ENCODE measurements around the gene DTX1.

Gene DTX1

DNA sequence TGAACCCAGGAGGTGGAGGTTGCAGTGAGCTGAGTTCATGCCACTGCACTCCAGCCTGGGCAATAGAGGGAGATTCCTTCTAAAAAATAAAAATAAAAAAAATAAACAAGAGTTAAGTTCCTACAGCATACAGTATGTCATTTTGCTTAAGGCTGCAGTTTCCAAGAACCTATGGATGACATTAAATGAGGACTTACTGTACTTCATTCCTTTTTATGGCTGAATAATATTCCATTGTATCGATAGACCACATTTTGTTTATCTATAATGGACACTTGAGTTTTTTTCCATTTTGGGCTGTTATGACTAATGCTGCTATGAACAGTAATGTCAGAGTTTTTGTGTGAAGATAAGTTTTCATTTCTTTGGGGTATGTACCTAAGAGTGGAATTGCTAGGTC lies 61.6 kb downstream of the DTX1 start:
- ChIA-PET CTCF (interaction anchor here (0.6 to 1.4 kb wide), 2 partner anchors 21 to 125 kb away, joined by 3 to 5 read pairs; no protein-coding TSS in a partner anchor), POLR2A (interaction anchor here (0.6 kb wide), 1 partner anchor 405 kb away, joined by 3 read pairs; no protein-coding TSS in a partner anchor)
- Histone ChIP-seq H3K4me1 (ENCODE audit: control insufficient read depth, insufficient read depth, low read length) (no peaks in the 10 kb centered on the region), H3K36me3 (ENCODE audit: control insufficient read depth in 2 of 2, insufficient read depth in 1 of 2, low read length in 2 of 2) (no peaks in the 10 kb centered on the region), H3K9me3 (ENCODE audit: control insufficient read depth, insufficient read depth, low read depth, low read length) (no peaks in the 10 kb centered on the region), H3K27ac (ENCODE audit: extremely low read depth, low read depth, low read length) (no peak overlapping the region), H3K4me3 (ENCODE audit: low read depth, low read length) (no peak overlapping the region)
- TF ChIP-seq ZNF146 (tag by site-specific recombination; IDR thresholded peaks at IDR 0.05) (peak; percentile 75; the same call in 1 of the 2 replicates), ZNF664 (tag by site-specific recombination; IDR thresholded peaks at IDR 0.05) (peak; percentile 76), ZNF529 (tag by site-specific recombination; IDR thresholded peaks at IDR 0.05; ENCODE audit: insufficient replicate concordance) (no peak), KLF10 (tag by site-specific recombination; IDR thresholded peaks at IDR 0.05) (no peak), ZNF140 (tag by site-specific recombination; IDR thresholded peaks at IDR 0.05) (peak; percentile 57; the same call in 1 of the 2 replicates), ZNF24 (tag by site-specific recombination; IDR thresholded peaks at IDR 0.05) (no peak)

DNA sequence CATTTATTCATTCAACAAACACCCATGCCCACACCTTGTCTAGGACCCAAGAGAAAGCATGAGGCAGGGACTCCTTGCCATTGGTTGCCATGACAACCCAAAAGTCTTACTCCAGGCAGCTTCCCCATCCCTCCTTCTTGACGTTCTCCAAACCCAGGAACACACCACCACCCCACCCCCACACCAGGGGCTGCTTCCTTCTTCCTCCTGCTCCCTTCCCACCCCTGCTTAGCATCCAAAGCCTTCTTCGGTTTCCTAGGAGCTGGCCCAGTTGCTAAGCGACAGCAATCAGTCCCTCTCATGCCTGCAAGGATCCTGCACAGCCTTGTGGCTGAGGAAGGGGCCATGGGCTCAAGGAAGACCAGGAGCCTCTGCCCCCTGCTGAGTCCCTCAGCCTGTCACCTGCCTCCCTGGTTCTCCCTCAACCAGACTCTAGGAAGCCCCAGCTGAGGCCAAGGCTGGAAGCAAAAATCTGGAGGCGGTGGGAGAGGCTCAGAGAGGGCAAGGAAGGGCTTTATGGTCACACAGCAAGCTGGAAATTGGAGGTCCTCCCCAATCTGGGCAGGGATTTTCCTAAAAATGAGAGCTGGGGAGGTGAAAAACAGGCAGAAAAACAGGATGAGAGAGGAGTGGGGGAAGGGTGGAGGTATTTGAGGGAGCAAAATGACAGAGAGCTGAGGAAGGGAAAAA lies 63.6 kb downstream of the DTX1 start:
- POLR2A ChIA-PET: interaction anchor here (0.6 kb wide), 1 partner anchor 307 kb away, joined by 3 read pairs; no protein-coding TSS in a partner anchor
- Histone ChIP-seq H3K4me1 (ENCODE audit: control insufficient read depth, insufficient read depth, low read length) (no peaks in the 10 kb centered on the region), H3K4me3 (ENCODE audit: low read depth, low read length) (no peak overlapping the region), H3K9me3 (ENCODE audit: control insufficient read depth, insufficient read depth, low read depth, low read length) (no peaks in the 10 kb centered on the region), H3K27ac (ENCODE audit: extremely low read depth, low read depth, low read length) (no peak overlapping the region), H3K36me3 (ENCODE audit: control insufficient read depth in 2 of 2, insufficient read depth in 1 of 2, low read length in 2 of 2) (no peaks in the 10 kb centered on the region)
- TF ChIP-seq ZNF155 (tag by site-specific recombination; IDR thresholded peaks at IDR 0.05): no peak
- TF ChIP-seq GLIS1 (tag by site-specific recombination; IDR thresholded peaks at IDR 0.05): 0 out of 2 replicates have a peak, but pooled peaks have one; percentile 18
- no peak for TF ChIP-seq ZNF664 (tag by site-specific recombination; IDR thresholded peaks at IDR 0.05)
- no peak for TF ChIP-seq ZNF214 (tag by site-specific recombination; IDR thresholded peaks at IDR 0.05; ENCODE audit: borderline replicate concordance)
- peak; percentile 76 for TF ChIP-seq MYNN (tag by site-specific recombination; IDR thresholded peaks at IDR 0.05; ENCODE audit: borderline replicate concordance)
- TF ChIP-seq ZNF768 (tag by site-specific recombination; IDR thresholded peaks at IDR 0.05): peak; percentile 79; the same call in 1 of the 2 replicates
- TF ChIP-seq, protein P1, sequence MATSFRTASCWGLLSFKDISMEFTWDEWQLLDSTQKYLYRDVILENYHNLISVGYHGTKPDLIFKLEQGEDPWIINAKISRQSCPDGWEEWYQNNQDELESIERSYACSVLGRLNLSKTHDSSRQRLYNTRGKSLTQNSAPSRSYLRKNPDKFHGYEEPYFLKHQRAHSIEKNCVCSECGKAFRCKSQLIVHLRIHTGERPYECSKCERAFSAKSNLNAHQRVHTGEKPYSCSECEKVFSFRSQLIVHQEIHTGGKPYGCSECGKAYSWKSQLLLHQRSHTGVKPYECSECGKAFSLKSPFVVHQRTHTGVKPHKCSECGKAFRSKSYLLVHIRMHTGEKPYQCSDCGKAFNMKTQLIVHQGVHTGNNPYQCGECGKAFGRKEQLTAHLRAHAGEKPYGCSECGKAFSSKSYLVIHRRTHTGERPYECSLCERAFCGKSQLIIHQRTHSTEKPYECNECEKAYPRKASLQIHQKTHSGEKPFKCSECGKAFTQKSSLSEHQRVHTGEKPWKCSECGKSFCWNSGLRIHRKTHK (tag by site-specific recombination; IDR thresholded peaks at IDR 0.05): no peak
- CTCF ChIA-PET: interaction anchor here (0.5 to 1.3 kb wide), 5 partner anchors 10 to 133 kb away, joined by 3 read pairs; no protein-coding TSS in a partner anchor

DNA sequence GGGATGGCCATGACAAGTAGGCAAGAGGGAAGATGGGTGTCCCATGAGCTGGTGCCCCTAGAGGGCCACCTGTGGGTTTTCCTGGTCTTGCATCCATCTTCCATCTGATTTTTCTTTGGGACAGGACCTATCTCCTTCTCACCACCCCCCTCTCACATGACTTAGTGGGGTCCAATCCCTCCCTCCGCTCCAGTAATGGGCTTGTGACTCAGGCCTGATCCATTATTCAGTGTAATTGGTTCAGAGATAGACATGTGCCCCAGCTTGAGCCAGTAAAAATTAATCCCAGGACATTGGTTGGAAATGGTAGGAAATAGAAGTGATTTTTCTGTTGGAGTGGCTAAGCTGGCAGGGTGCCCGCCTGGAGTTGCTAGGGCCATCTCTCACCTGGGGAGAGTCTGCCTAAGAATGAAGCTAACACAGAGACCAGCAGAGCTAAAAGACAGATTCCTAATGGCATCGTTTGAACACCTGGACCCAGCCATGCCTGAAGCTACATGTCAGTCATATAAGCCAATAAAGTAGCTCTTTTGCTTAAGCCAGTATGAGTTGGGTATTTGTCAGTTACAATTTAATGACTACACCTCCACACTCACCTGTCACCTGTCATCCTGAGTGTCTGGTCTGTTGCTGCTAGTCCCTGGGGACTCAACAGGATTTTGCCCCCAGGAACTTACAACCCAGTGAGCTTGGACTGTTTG lies 64.3 kb downstream of the DTX1 start:
- Histone ChIP-seq H3K4me3 (ENCODE audit: low read depth, low read length) (no peak overlapping the region), H3K27ac (ENCODE audit: extremely low read depth, low read depth, low read length) (no peak overlapping the region), H3K36me3 (ENCODE audit: control insufficient read depth in 2 of 2, insufficient read depth in 1 of 2, low read length in 2 of 2) (no peaks in the 10 kb centered on the region), H3K9me3 (ENCODE audit: control insufficient read depth, insufficient read depth, low read depth, low read length) (no peaks in the 10 kb centered on the region), H3K4me1 (ENCODE audit: control insufficient read depth, insufficient read depth, low read length) (no peaks in the 10 kb centered on the region)
- TF ChIP-seq OSR2 (tag by site-specific recombination; IDR thresholded peaks at IDR 0.05): no peak
- ChIA-PET CTCF (interaction anchor here (0.5 to 1.3 kb wide), 5 partner anchors 10 to 134 kb away, joined by 3 read pairs; no protein-coding TSS in a partner anchor), POLR2A (interaction anchor here (0.6 kb wide), 2 partner anchors 83 to 306 kb away, joined by 3 to 5 read pairs; no protein-coding TSS in a partner anchor)

DNA sequence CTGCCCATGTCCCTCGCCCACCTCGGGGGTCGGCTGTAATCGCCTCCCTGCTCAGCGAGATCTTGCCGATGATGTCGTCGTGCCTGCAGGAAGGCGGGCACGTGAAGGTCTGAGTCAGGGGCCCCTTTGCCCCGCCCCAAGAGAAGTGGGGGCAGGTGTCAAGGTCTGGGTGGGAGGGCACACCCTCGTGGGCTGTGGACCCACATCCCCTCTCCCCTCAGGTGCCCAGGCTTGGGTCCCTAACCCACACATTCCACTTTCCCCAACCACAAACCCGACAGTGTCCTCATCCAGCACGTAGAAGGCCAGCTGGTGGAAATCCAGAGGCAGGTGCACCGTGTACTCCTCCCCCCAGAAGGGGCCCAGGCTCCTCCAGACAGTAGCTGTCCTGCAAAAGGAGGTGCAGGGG lies 71.3 kb downstream of the DTX1 start:
- no peak overlapping the region for H3K27ac ChIP-seq (ENCODE audit: extremely low read depth, low read depth, low read length)
- no peak overlapping the region for H3K4me3 ChIP-seq (ENCODE audit: low read depth, low read length)
- ChIA-PET POLR2A (interaction anchor here (0.5 to 0.6 kb wide), 2 partner anchors 14 to 711 kb away, joined by 4 read pairs; no protein-coding TSS in a partner anchor), CTCF (no interaction called here)
- no peaks in the 10 kb centered on the region for H3K9me3 ChIP-seq (ENCODE audit: control insufficient read depth, insufficient read depth, low read depth, low read length)
- no peaks in the 10 kb centered on the region for H3K4me1 ChIP-seq (ENCODE audit: control insufficient read depth, insufficient read depth, low read length)
- no peaks in the 10 kb centered on the region for H3K36me3 ChIP-seq (ENCODE audit: control insufficient read depth in 2 of 2, insufficient read depth in 1 of 2, low read length in 2 of 2)
- TF ChIP-seq, protein P2, sequence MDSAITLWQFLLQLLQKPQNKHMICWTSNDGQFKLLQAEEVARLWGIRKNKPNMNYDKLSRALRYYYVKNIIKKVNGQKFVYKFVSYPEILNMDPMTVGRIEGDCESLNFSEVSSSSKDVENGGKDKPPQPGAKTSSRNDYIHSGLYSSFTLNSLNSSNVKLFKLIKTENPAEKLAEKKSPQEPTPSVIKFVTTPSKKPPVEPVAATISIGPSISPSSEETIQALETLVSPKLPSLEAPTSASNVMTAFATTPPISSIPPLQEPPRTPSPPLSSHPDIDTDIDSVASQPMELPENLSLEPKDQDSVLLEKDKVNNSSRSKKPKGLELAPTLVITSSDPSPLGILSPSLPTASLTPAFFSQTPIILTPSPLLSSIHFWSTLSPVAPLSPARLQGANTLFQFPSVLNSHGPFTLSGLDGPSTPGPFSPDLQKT (IDR thresholded peaks at IDR 0.05; ENCODE audit: borderline replicate concordance, low read depth, low read length): no peak
- TF ChIP-seq, protein P3, sequence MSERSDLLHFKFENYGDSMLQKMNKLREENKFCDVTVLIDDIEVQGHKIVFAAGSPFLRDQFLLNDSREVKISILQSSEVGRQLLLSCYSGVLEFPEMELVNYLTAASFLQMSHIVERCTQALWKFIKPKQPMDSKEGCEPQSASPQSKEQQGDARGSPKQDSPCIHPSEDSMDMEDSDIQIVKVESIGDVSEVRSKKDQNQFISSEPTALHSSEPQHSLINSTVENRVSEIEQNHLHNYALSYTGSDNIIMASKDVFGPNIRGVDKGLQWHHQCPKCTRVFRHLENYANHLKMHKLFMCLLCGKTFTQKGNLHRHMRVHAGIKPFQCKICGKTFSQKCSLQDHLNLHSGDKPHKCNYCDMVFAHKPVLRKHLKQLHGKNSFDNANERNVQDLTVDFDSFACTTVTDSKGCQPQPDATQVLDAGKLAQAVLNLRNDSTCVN (tag by site-specific recombination; optimal IDR thresholded peaks at IDR 0.05): peak; percentile 6
- TF ChIP-seq, protein P4, sequence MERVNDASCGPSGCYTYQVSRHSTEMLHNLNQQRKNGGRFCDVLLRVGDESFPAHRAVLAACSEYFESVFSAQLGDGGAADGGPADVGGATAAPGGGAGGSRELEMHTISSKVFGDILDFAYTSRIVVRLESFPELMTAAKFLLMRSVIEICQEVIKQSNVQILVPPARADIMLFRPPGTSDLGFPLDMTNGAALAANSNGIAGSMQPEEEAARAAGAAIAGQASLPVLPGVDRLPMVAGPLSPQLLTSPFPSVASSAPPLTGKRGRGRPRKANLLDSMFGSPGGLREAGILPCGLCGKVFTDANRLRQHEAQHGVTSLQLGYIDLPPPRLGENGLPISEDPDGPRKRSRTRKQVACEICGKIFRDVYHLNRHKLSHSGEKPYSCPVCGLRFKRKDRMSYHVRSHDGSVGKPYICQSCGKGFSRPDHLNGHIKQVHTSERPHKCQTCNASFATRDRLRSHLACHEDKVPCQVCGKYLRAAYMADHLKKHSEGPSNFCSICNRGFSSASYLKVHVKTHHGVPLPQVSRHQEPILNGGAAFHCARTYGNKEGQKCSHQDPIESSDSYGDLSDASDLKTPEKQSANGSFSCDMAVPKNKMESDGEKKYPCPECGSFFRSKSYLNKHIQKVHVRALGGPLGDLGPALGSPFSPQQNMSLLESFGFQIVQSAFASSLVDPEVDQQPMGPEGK (tag by site-specific recombination; IDR thresholded peaks at IDR 0.05): 0 out of 2 replicates have a peak, but pooled peaks have one; percentile 32
- TF ChIP-seq KLF1 (tag by site-specific recombination; IDR thresholded peaks at IDR 0.05) (0 out of 2 replicates have a peak, but pooled peaks have one; percentile 31), ZNF416 (tag by site-specific recombination; IDR thresholded peaks at IDR 0.05) (no peak)

All from HEK293 (cell line).